ENCODE measurements around the gene KLK4. TPM values are rescaled to one million over a fixed set of nuclear protein-coding genes. Genes with fewer than 3 reads are reported as not detected.

Gene KLK4
- total RNA-seq, 1 donor from 2014 or later: not detected

GRCh38 chr19:50947123-50947522 is 35.9 kb upstream of the KLK4 start:
- no peaks in the 10 kb centered on the region for H3K36me3 Mint-ChIP-seq (ENCODE audit: insufficient read depth)
- no peaks in the 10 kb centered on the region for H3K4me1 Mint-ChIP-seq (ENCODE audit: low read depth)

GRCh38 chr19:50944795-50945194 is 33.6 kb upstream of the KLK4 start:
- Mint-ChIP-seq H3K27me3 (peaks cover 54% of the 10 kb centered on the region), H3K27ac (no peak overlapping the region), H3K4me3 (ENCODE audit: low read depth) (no peak overlapping the region), H3K4me1 (ENCODE audit: low read depth) (no peaks in the 10 kb centered on the region), H3K36me3 (ENCODE audit: insufficient read depth) (no peaks in the 10 kb centered on the region), H3K9me3 (ENCODE audit: low read depth) (no peaks in the 10 kb centered on the region)
- DNase-seq (ENCODE audit: low spot score, unreplicated experiment): no peak
- TF ChIP-seq CTCF (IDR thresholded peaks at IDR 0.05; ENCODE audit: unreplicated experiment): no peak

More at GRCh38 chr19:50947123-50947522, 35.9 kb upstream of the KLK4 start:
- Mint-ChIP-seq H3K4me3 (ENCODE audit: low read depth) (no peak overlapping the region), H3K9me3 (ENCODE audit: low read depth) (no peaks in the 10 kb centered on the region), H3K27me3 (peaks cover 51% of the 10 kb centered on the region), H3K27ac (no peak overlapping the region)
- no peak for TF ChIP-seq CTCF (IDR thresholded peaks at IDR 0.05; ENCODE audit: unreplicated experiment)
- no peak for DNase-seq (ENCODE audit: low spot score, unreplicated experiment)

GRCh38 chr19:50943074-50943828 is 32.1 kb upstream of the KLK4 start:
- Mint-ChIP-seq H3K4me3 (ENCODE audit: low read depth) (no peak overlapping the region), H3K27ac (no peak overlapping the region), H3K9me3 (ENCODE audit: low read depth) (no peaks in the 10 kb centered on the region), H3K36me3 (ENCODE audit: insufficient read depth) (no peaks in the 10 kb centered on the region), H3K27me3 (peaks cover 50% of the 10 kb centered on the region), H3K4me1 (ENCODE audit: low read depth) (no peaks in the 10 kb centered on the region)
- no peak for DNase-seq (ENCODE audit: low spot score, unreplicated experiment)
- TF ChIP-seq CTCF (IDR thresholded peaks at IDR 0.05; ENCODE audit: unreplicated experiment): no peak

GRCh38 chr19:50939596-50939995 is 28.4 kb upstream of the KLK4 start:
- H3K4me1 Mint-ChIP-seq (ENCODE audit: low read depth): no peaks in the 10 kb centered on the region
- no peaks in the 10 kb centered on the region for H3K9me3 Mint-ChIP-seq (ENCODE audit: low read depth)
- no peaks in the 10 kb centered on the region for H3K36me3 Mint-ChIP-seq (ENCODE audit: insufficient read depth)
- no peak for DNase-seq (ENCODE audit: low spot score, unreplicated experiment)
- H3K27me3 Mint-ChIP-seq: peaks cover 47% of the 10 kb centered on the region
- no peak for TF ChIP-seq CTCF (IDR thresholded peaks at IDR 0.05; ENCODE audit: unreplicated experiment)
- H3K4me3 Mint-ChIP-seq (ENCODE audit: low read depth): no peak overlapping the region
- H3K27ac Mint-ChIP-seq: no peak overlapping the region

- no peak for TF ChIP-seq CTCF (IDR thresholded peaks at IDR 0.05; ENCODE audit: unreplicated experiment)
- Mint-ChIP-seq H3K27me3 (peaks cover 46% of the 10 kb centered on the region), H3K27ac (no peak overlapping the region), H3K4me1 (ENCODE audit: low read depth) (no peaks in the 10 kb centered on the region), H3K4me3 (ENCODE audit: low read depth) (no peak overlapping the region), H3K9me3 (ENCODE audit: low read depth) (no peaks in the 10 kb centered on the region), H3K36me3 (ENCODE audit: insufficient read depth) (no peaks in the 10 kb centered on the region)
- DNase-seq (ENCODE audit: low spot score, unreplicated experiment): no peak
Measured at GRCh38 chr19:50933640-50934039, 22.4 kb upstream of the KLK4 start.

Data from progenitor cell of endocrine pancreas (in vitro differentiated cells).